SK-N-SH (cell line): Measurements from ENCODE around the gene WEE1.

ENCODE experiments used
- CHD2 ChIP-seq: fragments of 150-350 bp; IDR thresholded peaks from 2 replicates; pipeline ENCODE4 v1.6.1; 2018; ENCODE audit warnings: low read length; ENCODE audit not compliant: partially characterized antibody
- EP300 ChIP-seq, 2 experiments: IDR thresholded peaks; 2 replicates each; pipeline versions ENCODE4 v1.4.0 to v1.6.1; 2012; ENCODE audit warnings: borderline replicate concordance in 1 of 2, low read depth in 1 of 2, low read length in 1 of 2
- EZH2phosphoT487 ChIP-seq: fragments of 200-600 bp; sonication (generic); IDR thresholded peaks from 2 replicates; pipeline ENCODE4 v1.6.1; 2017; ENCODE audit warnings: low read depth, mixed run types, mild to moderate bottlenecking, antibody characterized with exemption, moderate library complexity, borderline replicate concordance
- GABPA ChIP-seq: IDR thresholded peaks from 2 replicates; pipeline ENCODE4 v1.4.0; 2012; ENCODE audit warnings: low read depth, mild to moderate bottlenecking
- MAX ChIP-seq: IDR thresholded peaks from 2 replicates; pipeline ENCODE4 v1.4.0; 2012; ENCODE audit warnings: low read depth
- POLR2AphosphoS5 ChIP-seq: IDR thresholded peaks from 2 replicates; pipeline ENCODE4 v1.6.1; 2012; ENCODE audit warnings: low read depth, low read length
- RFX5 ChIP-seq: IDR thresholded peaks from 2 replicates; pipeline ENCODE4 v1.6.1; 2012; ENCODE audit warnings: mild to moderate bottlenecking, improper control_type of control experiment, low read length
- SMC3 ChIP-seq: IDR thresholded peaks from 2 replicates; pipeline ENCODE4 v1.6.1; 2012; ENCODE audit warnings: low read depth, low read length, improper control_type of control experiment
- TEAD4 ChIP-seq: IDR thresholded peaks from 2 replicates; pipeline ENCODE4 v1.4.0; 2012; ENCODE audit warnings: mild to moderate bottlenecking, borderline replicate concordance; ENCODE audit not compliant: insufficient read depth
- USF2 ChIP-seq: fragments of 150-350 bp; IDR thresholded peaks from 2 replicates; pipeline ENCODE4 v1.6.1; 2017; ENCODE audit warnings: antibody characterized with exemption, low read length, low read depth, borderline replicate concordance
- TF ChIP-seq, protein P1 (sequence below): IDR thresholded peaks from 2 replicates; pipeline ENCODE4 v1.4.0; 2012; ENCODE audit warnings: low read depth, borderline replicate concordance
- TF ChIP-seq, protein P2 (sequence below): fragments of 200-600 bp; sonication (generic); IDR thresholded peaks from 2 replicates; pipeline ENCODE4 v1.6.1; 2017; ENCODE audit warnings: antibody characterized with exemption, mild to moderate bottlenecking, moderate library complexity
- TF ChIP-seq, protein P3 (sequence below): IDR thresholded peaks from 2 replicates; pipeline ENCODE4 v1.6.1; 2012; ENCODE audit warnings: mild to moderate bottlenecking, low read depth, low read length, moderate library complexity

DNA sequence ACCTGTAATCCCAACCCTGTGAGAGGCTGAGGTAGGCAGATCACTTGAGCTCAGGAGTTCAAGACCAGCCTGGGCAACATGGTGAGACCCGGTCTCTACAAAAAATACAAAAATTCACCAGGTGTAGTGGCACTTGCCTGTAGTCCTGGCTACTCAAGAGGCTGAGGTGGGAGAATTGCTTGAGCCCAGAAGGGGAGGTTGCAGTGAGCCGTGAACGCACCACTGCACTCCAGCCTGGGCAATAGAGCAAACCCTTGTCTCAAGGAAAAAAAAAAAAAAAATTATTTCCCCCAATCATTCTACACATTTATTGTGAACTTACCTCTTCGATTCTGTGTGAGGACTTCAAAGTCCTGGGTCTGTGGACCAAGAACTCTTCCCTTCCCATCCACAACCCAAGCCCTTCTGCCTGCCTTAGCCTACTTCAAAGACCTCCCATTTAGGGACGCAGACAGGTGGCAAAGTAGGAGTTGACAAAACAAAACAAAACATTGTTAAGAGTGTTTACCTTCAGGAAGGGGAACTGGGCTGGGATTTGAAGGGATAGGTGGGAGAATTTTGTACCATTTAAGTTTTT lies 3.8 kb upstream of the WEE1 start:
- TF ChIP-seq, protein P1, sequence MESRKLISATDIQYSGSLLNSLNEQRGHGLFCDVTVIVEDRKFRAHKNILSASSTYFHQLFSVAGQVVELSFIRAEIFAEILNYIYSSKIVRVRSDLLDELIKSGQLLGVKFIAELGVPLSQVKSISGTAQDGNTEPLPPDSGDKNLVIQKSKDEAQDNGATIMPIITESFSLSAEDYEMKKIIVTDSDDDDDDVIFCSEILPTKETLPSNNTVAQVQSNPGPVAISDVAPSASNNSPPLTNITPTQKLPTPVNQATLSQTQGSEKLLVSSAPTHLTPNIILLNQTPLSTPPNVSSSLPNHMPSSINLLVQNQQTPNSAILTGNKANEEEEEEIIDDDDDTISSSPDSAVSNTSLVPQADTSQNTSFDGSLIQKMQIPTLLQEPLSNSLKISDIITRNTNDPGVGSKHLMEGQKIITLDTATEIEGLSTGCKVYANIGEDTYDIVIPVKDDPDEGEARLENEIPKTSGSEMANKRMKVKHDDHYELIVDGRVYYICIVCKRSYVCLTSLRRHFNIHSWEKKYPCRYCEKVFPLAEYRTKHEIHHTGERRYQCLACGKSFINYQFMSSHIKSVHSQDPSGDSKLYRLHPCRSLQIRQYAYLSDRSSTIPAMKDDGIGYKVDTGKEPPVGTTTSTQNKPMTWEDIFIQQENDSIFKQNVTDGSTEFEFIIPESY: no peak
- TF ChIP-seq, protein P2, sequence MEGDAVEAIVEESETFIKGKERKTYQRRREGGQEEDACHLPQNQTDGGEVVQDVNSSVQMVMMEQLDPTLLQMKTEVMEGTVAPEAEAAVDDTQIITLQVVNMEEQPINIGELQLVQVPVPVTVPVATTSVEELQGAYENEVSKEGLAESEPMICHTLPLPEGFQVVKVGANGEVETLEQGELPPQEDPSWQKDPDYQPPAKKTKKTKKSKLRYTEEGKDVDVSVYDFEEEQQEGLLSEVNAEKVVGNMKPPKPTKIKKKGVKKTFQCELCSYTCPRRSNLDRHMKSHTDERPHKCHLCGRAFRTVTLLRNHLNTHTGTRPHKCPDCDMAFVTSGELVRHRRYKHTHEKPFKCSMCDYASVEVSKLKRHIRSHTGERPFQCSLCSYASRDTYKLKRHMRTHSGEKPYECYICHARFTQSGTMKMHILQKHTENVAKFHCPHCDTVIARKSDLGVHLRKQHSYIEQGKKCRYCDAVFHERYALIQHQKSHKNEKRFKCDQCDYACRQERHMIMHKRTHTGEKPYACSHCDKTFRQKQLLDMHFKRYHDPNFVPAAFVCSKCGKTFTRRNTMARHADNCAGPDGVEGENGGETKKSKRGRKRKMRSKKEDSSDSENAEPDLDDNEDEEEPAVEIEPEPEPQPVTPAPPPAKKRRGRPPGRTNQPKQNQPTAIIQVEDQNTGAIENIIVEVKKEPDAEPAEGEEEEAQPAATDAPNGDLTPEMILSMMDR: no peak
- TF ChIP-seq POLR2AphosphoS5 (no peak), GABPA (no peak), EZH2phosphoT487 (no peak), USF2 (no peak), RFX5 (no peak), CHD2 (no peak), EP300 (IDR thresholded peaks at IDR 0.05; ENCODE audit: borderline replicate concordance in 1 of 2, low read depth in 1 of 2, low read length in 1 of 2) (no peak), MAX (no peak), SMC3 (no peak), TEAD4 (no peak)
- TF ChIP-seq, protein P3, sequence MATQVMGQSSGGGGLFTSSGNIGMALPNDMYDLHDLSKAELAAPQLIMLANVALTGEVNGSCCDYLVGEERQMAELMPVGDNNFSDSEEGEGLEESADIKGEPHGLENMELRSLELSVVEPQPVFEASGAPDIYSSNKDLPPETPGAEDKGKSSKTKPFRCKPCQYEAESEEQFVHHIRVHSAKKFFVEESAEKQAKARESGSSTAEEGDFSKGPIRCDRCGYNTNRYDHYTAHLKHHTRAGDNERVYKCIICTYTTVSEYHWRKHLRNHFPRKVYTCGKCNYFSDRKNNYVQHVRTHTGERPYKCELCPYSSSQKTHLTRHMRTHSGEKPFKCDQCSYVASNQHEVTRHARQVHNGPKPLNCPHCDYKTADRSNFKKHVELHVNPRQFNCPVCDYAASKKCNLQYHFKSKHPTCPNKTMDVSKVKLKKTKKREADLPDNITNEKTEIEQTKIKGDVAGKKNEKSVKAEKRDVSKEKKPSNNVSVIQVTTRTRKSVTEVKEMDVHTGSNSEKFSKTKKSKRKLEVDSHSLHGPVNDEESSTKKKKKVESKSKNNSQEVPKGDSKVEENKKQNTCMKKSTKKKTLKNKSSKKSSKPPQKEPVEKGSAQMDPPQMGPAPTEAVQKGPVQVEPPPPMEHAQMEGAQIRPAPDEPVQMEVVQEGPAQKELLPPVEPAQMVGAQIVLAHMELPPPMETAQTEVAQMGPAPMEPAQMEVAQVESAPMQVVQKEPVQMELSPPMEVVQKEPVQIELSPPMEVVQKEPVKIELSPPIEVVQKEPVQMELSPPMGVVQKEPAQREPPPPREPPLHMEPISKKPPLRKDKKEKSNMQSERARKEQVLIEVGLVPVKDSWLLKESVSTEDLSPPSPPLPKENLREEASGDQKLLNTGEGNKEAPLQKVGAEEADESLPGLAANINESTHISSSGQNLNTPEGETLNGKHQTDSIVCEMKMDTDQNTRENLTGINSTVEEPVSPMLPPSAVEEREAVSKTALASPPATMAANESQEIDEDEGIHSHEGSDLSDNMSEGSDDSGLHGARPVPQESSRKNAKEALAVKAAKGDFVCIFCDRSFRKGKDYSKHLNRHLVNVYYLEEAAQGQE: no peak
